ENCODE measurements around the gene COL1A1. TPM values are rescaled to one million over a fixed set of nuclear protein-coding genes. Genes with fewer than 3 reads are reported as not detected.

The COL1A1 gene
- total RNA-seq, 1 donor from 2014 or later = 171 TPM

DNA sequence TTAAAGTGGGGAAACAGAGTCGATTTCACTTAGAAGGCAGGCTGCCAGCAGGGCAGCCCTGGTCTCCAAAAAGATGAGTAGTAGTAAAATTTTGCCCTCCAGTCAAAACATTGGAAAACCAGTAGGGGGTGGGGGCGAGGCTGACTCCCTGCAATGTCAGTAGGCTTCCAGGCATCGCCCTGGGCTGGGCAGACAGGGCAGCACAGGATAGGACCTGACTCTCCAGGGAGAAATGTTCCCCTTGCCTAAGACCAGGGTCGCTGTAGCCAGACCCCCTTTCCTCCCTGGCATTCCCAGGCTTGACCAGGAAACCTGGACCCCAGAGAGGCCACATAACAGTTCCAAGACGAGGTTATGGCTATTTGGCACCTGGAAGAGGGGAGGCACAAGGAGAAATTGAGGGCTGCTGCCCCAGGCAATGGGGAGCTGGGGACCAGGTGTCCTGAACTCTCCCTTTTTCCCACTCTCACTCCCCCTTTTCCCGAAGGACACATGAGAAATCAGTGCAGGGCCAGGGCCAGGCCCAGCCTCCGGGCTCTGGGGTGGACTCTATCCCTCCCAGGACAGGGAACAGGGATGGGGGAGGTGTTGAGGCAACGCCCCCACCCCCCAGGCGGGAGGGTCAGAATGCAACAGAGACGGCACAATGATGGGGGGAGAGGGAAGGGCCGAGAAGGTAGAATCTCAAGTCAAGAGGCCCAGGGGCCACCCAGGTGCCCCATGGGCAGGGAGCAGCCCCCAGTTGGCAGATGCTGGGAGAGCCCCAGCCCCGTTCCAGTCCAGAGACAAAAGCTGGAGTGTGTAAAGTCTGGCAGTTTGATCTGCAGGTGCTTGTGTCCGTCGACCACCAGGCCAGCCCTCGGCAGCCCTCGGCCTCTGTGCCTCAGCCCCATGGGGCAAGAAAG lies 67.0 kb downstream of the COL1A1 start:
- Histone ChIP-seq H3K9me3 (no peaks in the 10 kb centered on the region), H3K4me1 (peaks cover 30% of the 10 kb centered on the region), H3K4me3 (no peak overlapping the region), H3K36me3 (peaks cover 0 to 51% of the 10 kb centered on the region in 2 donors), H3K27ac (no peak overlapping the region), H3K27me3 (no peaks in the 10 kb centered on the region)
- intact Hi-C loops (cut with DNase I) = no loop called here
- DNase-seq (ENCODE audit: extremely low spot score in 2 of 2) = no peak
- TF ChIP-seq POLR2AphosphoS5 (IDR thresholded peaks at IDR 0.05; ENCODE audit: insufficient read depth in 1 of 2, low read depth in 1 of 2) = no peak
- no peak for TF ChIP-seq POLR2A (IDR thresholded peaks at IDR 0.05)
- TF ChIP-seq CTCF (IDR thresholded peaks at IDR 0.05) = no peak

GRCh38 chr17:50133769-50134099 lies 67.7 kb downstream of the COL1A1 start:
- H3K4me3 ChIP-seq = no peak overlapping the region
- peak overlapping the region; percentile 52 for H3K27ac ChIP-seq
- H3K36me3 ChIP-seq = peaks cover 0 to 43% of the 10 kb centered on the region in 2 donors
- H3K9me3 ChIP-seq = no peaks in the 10 kb centered on the region
- peaks cover 37% of the 10 kb centered on the region for H3K4me1 ChIP-seq
- TF ChIP-seq CTCF (IDR thresholded peaks at IDR 0.05) (no peak), POLR2AphosphoS5 (IDR thresholded peaks at IDR 0.05; ENCODE audit: insufficient read depth in 1 of 2, low read depth in 1 of 2) (no peak), POLR2A (IDR thresholded peaks at IDR 0.05) (no peak)
- no peak for DNase-seq (ENCODE audit: extremely low spot score in 2 of 2)
- intact Hi-C loops (cut with DNase I) = no loop called here
- H3K27me3 ChIP-seq = no peaks in the 10 kb centered on the region

Small RNA genes lying within 50 kb of the gene (small RNA-seq; reads per million reads assigned to genes)
- gene SUMO2P7 = not detected

Other genes starting within 250 kb of the COL1A1 start
- 1.2 TPM for gene DLX4, start 232.4 kb downstream of the COL1A1 start, total RNA-seq
- 1.7 TPM for gene DLX3, start 206.4 kb downstream of the COL1A1 start, total RNA-seq
- 50.8 TPM for gene ITGA3, start 145.5 kb downstream of the COL1A1 start, total RNA-seq
- 44.4 TPM for gene PDK2, start 106.3 kb downstream of the COL1A1 start, total RNA-seq
- gene SAMD14, start 71.5 kb downstream of the COL1A1 start, total RNA-seq = 4.4 TPM
- gene PPP1R9B, start 51.0 kb downstream of the COL1A1 start, total RNA-seq = 37.6 TPM
- gene SGCA, start 35.6 kb downstream of the COL1A1 start, total RNA-seq = 2.2 TPM
- 0.74 TPM for gene TMEM92, start 72.8 kb upstream of the COL1A1 start, total RNA-seq
- 30.4 TPM for gene XYLT2, start 144.5 kb upstream of the COL1A1 start, total RNA-seq
- gene MRPL27, start 171.6 kb upstream of the COL1A1 start, total RNA-seq = 41.7 TPM
- 2.9 TPM for gene EME1, start 171.6 kb upstream of the COL1A1 start, total RNA-seq
- 49.6 TPM for gene LRRC59, start 195.9 kb upstream of the COL1A1 start, total RNA-seq
- 56.0 TPM for gene ACSF2, start 224.6 kb upstream of the COL1A1 start, total RNA-seq